ENCODE data around the gene BORCS5.

DNA sequence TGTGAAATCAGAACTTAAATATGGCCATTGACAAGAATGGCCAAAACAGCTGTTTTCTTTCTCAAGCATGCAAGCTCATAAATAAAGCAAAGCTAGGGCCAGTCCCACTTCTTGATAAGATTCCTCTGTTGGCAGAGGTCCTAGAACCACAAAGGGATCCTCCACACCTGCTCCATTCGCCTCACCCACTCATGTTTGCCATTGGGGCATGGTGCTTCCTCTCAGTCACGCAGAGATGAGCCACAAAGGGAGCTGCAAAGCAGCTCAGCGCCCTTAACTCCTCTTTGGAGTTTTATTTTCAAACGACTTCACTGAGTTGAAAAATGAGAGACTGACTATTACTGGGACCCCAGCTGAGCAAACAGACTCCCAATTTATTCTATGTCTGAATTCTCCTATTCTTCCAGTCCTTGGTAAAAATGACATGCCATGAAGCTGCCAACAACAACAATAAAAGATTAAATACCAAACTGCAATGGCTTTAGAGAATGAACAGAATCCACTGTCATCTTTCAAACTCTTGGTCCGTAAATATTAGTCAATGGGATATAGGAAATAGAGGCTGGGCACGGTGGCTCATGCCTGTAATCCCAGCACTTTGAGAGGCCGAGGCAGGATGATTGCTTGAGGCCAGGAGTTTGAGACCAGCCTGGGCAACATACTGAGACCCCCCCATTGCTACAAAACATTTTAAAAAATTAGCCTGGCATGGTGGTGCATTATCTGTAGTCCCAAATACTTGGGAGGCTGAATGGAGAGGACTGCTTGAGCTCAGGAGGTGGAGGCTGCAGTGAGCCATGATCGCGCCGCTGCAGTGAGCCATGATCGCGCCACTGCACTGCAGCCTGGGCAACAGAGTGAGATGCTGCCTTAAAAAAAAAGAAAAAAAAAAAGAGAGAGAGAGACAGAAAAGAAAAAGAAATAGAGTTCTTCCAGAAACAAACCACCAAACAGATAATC is 23.2 kb upstream of the BORCS5 start:
- TF ChIP-seq POLR2A (IDR thresholded peaks at IDR 0.05): no peak
- TF ChIP-seq, protein P1, sequence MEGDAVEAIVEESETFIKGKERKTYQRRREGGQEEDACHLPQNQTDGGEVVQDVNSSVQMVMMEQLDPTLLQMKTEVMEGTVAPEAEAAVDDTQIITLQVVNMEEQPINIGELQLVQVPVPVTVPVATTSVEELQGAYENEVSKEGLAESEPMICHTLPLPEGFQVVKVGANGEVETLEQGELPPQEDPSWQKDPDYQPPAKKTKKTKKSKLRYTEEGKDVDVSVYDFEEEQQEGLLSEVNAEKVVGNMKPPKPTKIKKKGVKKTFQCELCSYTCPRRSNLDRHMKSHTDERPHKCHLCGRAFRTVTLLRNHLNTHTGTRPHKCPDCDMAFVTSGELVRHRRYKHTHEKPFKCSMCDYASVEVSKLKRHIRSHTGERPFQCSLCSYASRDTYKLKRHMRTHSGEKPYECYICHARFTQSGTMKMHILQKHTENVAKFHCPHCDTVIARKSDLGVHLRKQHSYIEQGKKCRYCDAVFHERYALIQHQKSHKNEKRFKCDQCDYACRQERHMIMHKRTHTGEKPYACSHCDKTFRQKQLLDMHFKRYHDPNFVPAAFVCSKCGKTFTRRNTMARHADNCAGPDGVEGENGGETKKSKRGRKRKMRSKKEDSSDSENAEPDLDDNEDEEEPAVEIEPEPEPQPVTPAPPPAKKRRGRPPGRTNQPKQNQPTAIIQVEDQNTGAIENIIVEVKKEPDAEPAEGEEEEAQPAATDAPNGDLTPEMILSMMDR (IDR thresholded peaks at IDR 0.05): no peak

All from uterus (tissue), 2 donors.